ENCODE measurements around the gene MOB4. TPM values are rescaled to one million over a fixed set of nuclear protein-coding genes. Genes with fewer than 3 reads are reported as not detected.

The MOB4 gene
- total RNA-seq, 1 experiment from 2014 or later: 28.3 TPM

GRCh38 chr2:197560146-197560665, 44.3 kb downstream of the MOB4 start:
- no peak for TF ChIP-seq CTCF (IDR thresholded peaks at IDR 0.05; ENCODE audit: unreplicated experiment)
- CTCF ChIA-PET: interaction anchor here (0.6 kb wide), 1 partner anchor 33 kb away, joined by 8 read pairs; no protein-coding TSS in a partner anchor
- Mint-ChIP-seq H3K27me3 (ENCODE audit: unreplicated experiment) (no peaks in the 10 kb centered on the region), H3K4me1 (ENCODE audit: low read depth, unreplicated experiment) (no peaks in the 10 kb centered on the region), H3K9me3 (ENCODE audit: low read depth, unreplicated experiment) (no peaks in the 10 kb centered on the region), H3K27ac (ENCODE audit: unreplicated experiment) (no peak overlapping the region), H3K4me3 (ENCODE audit: low read depth, unreplicated experiment) (no peak overlapping the region), H3K36me3 (ENCODE audit: insufficient read depth, unreplicated experiment) (no peaks in the 10 kb centered on the region)
- BruUV-seq (replicated peaks): no TSS peak
- intact Hi-C loops (cut with micrococcal nuclease; ENCODE audit: unreplicated experiment): no loop called here
- no peak for DNase-seq

DNA sequence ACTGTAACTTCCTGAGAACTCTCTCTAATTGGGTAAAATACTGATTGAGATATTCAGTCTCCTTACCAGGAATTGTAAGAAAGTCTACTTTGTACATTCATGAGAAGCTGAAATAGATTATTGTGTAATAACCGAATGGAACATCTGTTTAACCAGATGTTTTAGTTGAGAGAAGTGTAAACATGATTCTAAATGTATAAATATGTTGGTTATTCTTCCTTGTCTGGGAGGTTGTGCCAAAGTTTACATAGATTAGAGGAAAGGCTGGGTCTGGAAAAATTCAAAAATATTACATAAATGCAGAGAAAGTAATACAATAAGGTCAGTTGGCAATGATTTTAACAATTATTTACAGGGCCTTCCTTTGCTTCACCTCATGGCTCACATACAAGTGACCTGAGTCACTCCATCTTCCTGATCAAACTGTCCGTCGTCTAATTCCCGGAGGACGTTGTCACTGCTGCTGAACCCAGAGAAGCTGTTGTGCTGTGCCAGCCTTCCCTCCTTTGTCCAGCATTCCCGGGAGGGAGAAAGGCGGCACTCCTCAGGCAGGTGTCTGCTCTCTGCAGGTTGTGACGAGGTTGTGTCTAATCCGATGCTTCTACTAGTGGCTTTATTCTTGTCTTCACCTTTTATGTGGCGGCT, 55.9 kb downstream of the MOB4 start:
- intact Hi-C loops (cut with micrococcal nuclease; ENCODE audit: unreplicated experiment): no loop called here
- Mint-ChIP-seq H3K27me3 (ENCODE audit: unreplicated experiment) (no peaks in the 10 kb centered on the region), H3K27ac (ENCODE audit: unreplicated experiment) (no peak overlapping the region), H3K4me1 (ENCODE audit: low read depth, unreplicated experiment) (no peaks in the 10 kb centered on the region), H3K4me3 (ENCODE audit: low read depth, unreplicated experiment) (no peak overlapping the region), H3K36me3 (ENCODE audit: insufficient read depth, unreplicated experiment) (peaks cover 20% of the 10 kb centered on the region), H3K9me3 (ENCODE audit: low read depth, unreplicated experiment) (peaks cover 5% of the 10 kb centered on the region)
- no peak for DNase-seq
- BruUV-seq (replicated peaks): no TSS peak
- TF ChIP-seq CTCF (IDR thresholded peaks at IDR 0.05; ENCODE audit: unreplicated experiment): no peak
- CTCF ChIA-PET: no interaction called here

- no peak overlapping the region for H3K4me3 Mint-ChIP-seq (ENCODE audit: low read depth, unreplicated experiment)
- BruUV-seq (replicated peaks): no TSS peak
- peaks cover 20% of the 10 kb centered on the region for H3K36me3 Mint-ChIP-seq (ENCODE audit: insufficient read depth, unreplicated experiment)
- TF ChIP-seq CTCF (IDR thresholded peaks at IDR 0.05; ENCODE audit: unreplicated experiment): no peak
- no peaks in the 10 kb centered on the region for H3K4me1 Mint-ChIP-seq (ENCODE audit: low read depth, unreplicated experiment)
- H3K9me3 Mint-ChIP-seq (ENCODE audit: low read depth, unreplicated experiment): peaks cover 5% of the 10 kb centered on the region
- CTCF ChIA-PET: no interaction called here
- DNase-seq: no peak
- intact Hi-C loops (cut with micrococcal nuclease; ENCODE audit: unreplicated experiment): no loop called here
- no peak overlapping the region for H3K27ac Mint-ChIP-seq (ENCODE audit: unreplicated experiment)
- H3K27me3 Mint-ChIP-seq (ENCODE audit: unreplicated experiment): no peaks in the 10 kb centered on the region
Observed at GRCh38 chr2:197573608-197574007, 57.7 kb downstream of the MOB4 start.

GRCh38 chr2:197575987-197576386, 60.1 kb downstream of the MOB4 start:
- Mint-ChIP-seq H3K9me3 (ENCODE audit: low read depth, unreplicated experiment) (peaks cover 5% of the 10 kb centered on the region), H3K36me3 (ENCODE audit: insufficient read depth, unreplicated experiment) (peaks cover 20% of the 10 kb centered on the region), H3K27ac (ENCODE audit: unreplicated experiment) (no peak overlapping the region), H3K4me1 (ENCODE audit: low read depth, unreplicated experiment) (no peaks in the 10 kb centered on the region), H3K27me3 (ENCODE audit: unreplicated experiment) (no peaks in the 10 kb centered on the region), H3K4me3 (ENCODE audit: low read depth, unreplicated experiment) (no peak overlapping the region)
- BruUV-seq (replicated peaks): no TSS peak
- TF ChIP-seq CTCF (IDR thresholded peaks at IDR 0.05; ENCODE audit: unreplicated experiment): no peak
- DNase-seq: no peak
- CTCF ChIA-PET: interaction anchor here (0.9 kb wide), 1 partner anchor 24 kb away, joined by 3 read pairs; no protein-coding TSS in a partner anchor
- intact Hi-C loops (cut with micrococcal nuclease; ENCODE audit: unreplicated experiment): no loop called here
